OCI-LY1 (cell line): ENCODE results near the gene URB2.

Source experiments
- H2AFZ ChIP-seq: fragments of 200-600 bp; sonication (generic), shearing (Covaris generic); 2 replicates; pipeline ENCODE4 v1.6.0; 2014; ENCODE audit warnings: antibody characterized with exemption, mild to moderate bottlenecking, low read length
- H3F3A ChIP-seq: fragments of 200-600 bp; sonication (generic), shearing (Covaris generic); 2 replicates; pipeline ENCODE4 v1.6.0; 2014; ENCODE audit warnings: mild to moderate bottlenecking, antibody characterized with exemption, low read length, moderate library complexity; ENCODE audit not compliant: insufficient read depth
- H3K27ac ChIP-seq: fragments of 200-600 bp; sonication (generic); 2 replicates; pipeline ENCODE4 v1.5.1; 2014; ENCODE audit warnings: low read length, mixed run types, mild to moderate bottlenecking, low read depth; ENCODE audit not compliant: poor library complexity, severe bottlenecking
- H3K27me3 ChIP-seq: fragments of 200-600 bp; sonication (generic); 2 replicates; pipeline ENCODE4 v1.6.0; 2014; ENCODE audit warnings: antibody characterized with exemption, mild to moderate bottlenecking, low read length, moderate library complexity; ENCODE audit not compliant: insufficient read depth
- H3K36me3 ChIP-seq: fragments of 200-600 bp; sonication (generic); 2 replicates; pipeline ENCODE4 v1.6.1; 2014; ENCODE audit warnings: mild to moderate bottlenecking, antibody characterized with exemption, low read length, moderate library complexity, mixed read lengths; ENCODE audit not compliant: insufficient read depth
- H3K4me1 ChIP-seq: fragments of 200-600 bp; sonication (generic); 2 replicates; pipeline ENCODE4 v1.5.1; 2014; ENCODE audit warnings: mild to moderate bottlenecking, low read length, moderate library complexity; ENCODE audit not compliant: insufficient read depth, severe bottlenecking
- H3K4me2 ChIP-seq: fragments of 200-600 bp; sonication (generic), shearing (Covaris generic); 2 replicates; pipeline ENCODE4 v1.6.1; 2014; ENCODE audit warnings: low read length
- H3K4me3 ChIP-seq: fragments of 200-600 bp; sonication (generic); 2 replicates; pipeline ENCODE4 v1.5.1; 2014; ENCODE audit warnings: low read length, low read depth, mild to moderate bottlenecking, mixed read lengths; ENCODE audit not compliant: poor library complexity, severe bottlenecking
- H3K79me2 ChIP-seq: fragments of 200-600 bp; shearing (Covaris generic); 2 replicates; pipeline ENCODE4 v1.6.1; 2016; ENCODE audit warnings: mixed run types, low read length, mixed read lengths; ENCODE audit not compliant: insufficient read depth
- H3K9ac ChIP-seq: fragments of 200-600 bp; sonication (generic), shearing (Covaris generic); 2 replicates; pipeline ENCODE4 v1.6.1; 2014; ENCODE audit warnings: mild to moderate bottlenecking, low read length, mixed read lengths
- H3K9me2 ChIP-seq: fragments of 200-600 bp; sonication (generic), shearing (Covaris generic); 2 replicates; pipeline ENCODE4 v1.6.1; 2014; ENCODE audit warnings: low read depth, mild to moderate bottlenecking, low read length, mixed read lengths
- H3K9me3 ChIP-seq: fragments of 200-600 bp; shearing (Covaris generic); 2 replicates; pipeline ENCODE4 v1.6.1; 2014; ENCODE audit warnings: low read length, mixed read lengths
- H4K20me1 ChIP-seq: fragments of 200-600 bp; sonication (generic), shearing (Covaris generic); 2 replicates; pipeline ENCODE4 v1.6.0; 2016; ENCODE audit warnings: mild to moderate bottlenecking, low read length; ENCODE audit not compliant: insufficient read depth
- CTCF ChIP-seq: fragments of 200-600 bp; sonication (generic), shearing (Covaris generic); IDR thresholded peaks from 2 replicates; pipeline ENCODE4 v1.5.1; 2017; ENCODE audit warnings: mild to moderate bottlenecking, antibody characterized with exemption, low read length, moderate library complexity, mixed read lengths
- EZH2 ChIP-seq: fragments of 200-600 bp; sonication (generic), shearing (Covaris generic); IDR thresholded peaks from 2 replicates; pipeline ENCODE4 v1.8.0; 2017; ENCODE audit warnings: borderline replicate concordance, mixed run types, mild to moderate bottlenecking, antibody characterized with exemption, low read length, moderate library complexity, mixed read lengths

The URB2 gene

GRCh38 chr1:229603371-229604005, 22.6 kb upstream of the URB2 start:
- H3K79me2 ChIP-seq = no peaks in the 10 kb centered on the region; the same call in 1 of the 2 replicates

GRCh38 chr1:229607370-229607769, 18.7 kb upstream of the URB2 start:
- Histone ChIP-seq H3K9me2 (no peaks in the 10 kb centered on the region), H4K20me1 (no peaks in the 10 kb centered on the region), H3K27ac (no peak overlapping the region), H2AFZ (no peak overlapping the region), H3F3A (no peaks in the 10 kb centered on the region), H3K4me3 (no peak overlapping the region), H3K9me3 (no peaks in the 10 kb centered on the region), H3K79me2 (no peaks in the 10 kb centered on the region), H3K9ac (no peak overlapping the region), H3K4me2 (no peak overlapping the region), H3K4me1 (no peaks in the 10 kb centered on the region), H3K36me3 (peaks cover 94% of the 10 kb centered on the region), H3K27me3 (no peaks in the 10 kb centered on the region)
- TF ChIP-seq CTCF (no peak), EZH2 (no peak)

More at GRCh38 chr1:229603371-229604005, 22.6 kb upstream of the URB2 start:
- TF ChIP-seq CTCF (no peak), EZH2 (no peak)
- Histone ChIP-seq H3F3A (no peaks in the 10 kb centered on the region), H3K27ac (no peak overlapping the region), H3K36me3 (peaks cover 90% of the 10 kb centered on the region), H3K4me2 (no peak overlapping the region), H3K4me1 (no peaks in the 10 kb centered on the region), H3K27me3 (no peaks in the 10 kb centered on the region), H3K9me2 (no peaks in the 10 kb centered on the region), H2AFZ (no peak overlapping the region), H3K4me3 (no peak overlapping the region), H3K9ac (no peak overlapping the region), H4K20me1 (no peaks in the 10 kb centered on the region), H3K9me3 (no peaks in the 10 kb centered on the region)

DNA sequence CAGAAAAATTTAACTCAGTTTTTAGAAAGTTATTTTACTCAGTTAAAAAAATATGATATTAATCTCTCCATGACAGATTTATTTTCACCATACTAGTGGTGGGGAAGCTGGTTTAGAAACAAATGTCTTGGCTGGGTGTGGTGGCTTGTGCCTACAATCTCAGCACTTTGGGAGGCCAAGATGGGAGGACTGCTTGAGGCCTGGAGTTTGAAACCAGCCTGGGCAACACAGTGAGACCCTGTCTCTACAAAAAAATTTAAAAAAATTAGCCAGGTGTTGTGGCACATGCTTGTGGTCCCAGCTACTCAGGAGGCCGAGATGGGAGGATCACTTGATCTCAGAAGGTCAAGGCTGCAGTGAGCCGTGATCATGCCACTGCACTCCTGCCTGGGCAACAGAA, 17.5 kb upstream of the URB2 start:
- Histone ChIP-seq H3K27me3 (no peaks in the 10 kb centered on the region), H3K36me3 (peaks cover 94% of the 10 kb centered on the region), H2AFZ (no peak overlapping the region), H3K4me2 (no peak overlapping the region), H4K20me1 (no peaks in the 10 kb centered on the region), H3K9me3 (no peaks in the 10 kb centered on the region), H3K9ac (no peak overlapping the region), H3K27ac (no peak overlapping the region), H3K9me2 (no peaks in the 10 kb centered on the region), H3K4me1 (no peaks in the 10 kb centered on the region), H3F3A (no peaks in the 10 kb centered on the region), H3K79me2 (no peaks in the 10 kb centered on the region), H3K4me3 (no peak overlapping the region)
- TF ChIP-seq CTCF (no peak), EZH2 (no peak)
